ENCODE results near the gene COL16A1.
A peak's percentile ranks its signal among the peaks of the same experiment; 100 is the strongest.

COL16A1 gene

DNA sequence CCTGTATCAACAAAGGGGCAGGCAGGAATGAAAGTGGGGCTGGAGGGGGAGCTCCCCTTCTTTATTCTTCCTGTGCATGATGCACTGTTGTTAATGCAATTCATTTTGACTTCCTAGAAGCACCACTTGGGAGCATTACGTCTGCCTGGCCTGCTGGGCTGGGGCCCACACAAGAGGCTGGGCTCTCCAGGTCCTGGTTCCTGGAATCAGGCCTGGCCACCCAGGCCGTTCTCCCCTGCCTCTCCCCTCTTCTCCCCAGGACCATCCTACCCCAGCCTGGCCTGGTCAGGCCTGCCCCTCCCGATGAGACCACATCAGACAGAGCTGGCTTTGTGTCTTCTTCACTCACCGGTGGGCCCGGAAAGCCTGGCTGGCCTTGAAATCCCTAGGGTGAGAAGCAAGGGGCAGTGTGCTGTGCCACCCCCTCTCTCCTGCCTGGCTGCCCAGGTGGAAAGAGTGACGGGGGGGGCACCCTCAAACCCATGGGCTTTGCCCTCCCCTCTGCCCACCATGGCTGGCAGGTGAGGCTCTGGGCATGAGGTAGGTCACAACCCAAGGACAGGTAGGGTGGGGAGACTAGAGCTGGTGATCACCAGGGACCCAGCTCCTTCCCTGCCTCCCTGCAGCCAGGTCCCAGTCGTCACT is 38.5 kb downstream of the COL16A1 start:
- no peaks in the 10 kb centered on the region for H4K20me1 ChIP-seq (ENCODE audit: insufficient read depth, low read length)
- H3K79me2 ChIP-seq (ENCODE audit: low read length) = no peaks in the 10 kb centered on the region
- TF ChIP-seq EZH2 (optimal IDR thresholded peaks at IDR 0.05; ENCODE audit: low read depth, low read length) (no peak), EZH2phosphoT487 (IDR thresholded peaks at IDR 0.05; ENCODE audit: low read length) (no peak), CTCF (IDR thresholded peaks at IDR 0.05; ENCODE audit: low read length) (no peak)
- peaks cover 59% of the 10 kb centered on the region for H3K27me3 ChIP-seq (replicated peaks; ENCODE audit: insufficient read depth, low read length)
- no peak overlapping the region for H3K4me3 ChIP-seq (ENCODE audit: low read length)
- no peak overlapping the region for H2AFZ ChIP-seq (ENCODE audit: low read length)
- no peaks in the 10 kb centered on the region for H3F3A ChIP-seq (ENCODE audit: insufficient read depth, low read length)
- H3K9me2 ChIP-seq (replicated peaks; ENCODE audit: insufficient read depth, low read length) = no peaks in the 10 kb centered on the region
- H3K36me3 ChIP-seq (replicated peaks; ENCODE audit: insufficient read depth, low read length) = no peaks in the 10 kb centered on the region
- H3K9ac ChIP-seq (ENCODE audit: low read length) = no peak overlapping the region
- 0 out of 2 replicates have a peak, but pooled peaks cover 3% of the 10 kb centered on the region for H3K4me1 ChIP-seq (ENCODE audit: low read length)
- DNase-seq = no peak
- no peak overlapping the region for H3K27ac ChIP-seq (ENCODE audit: low read length)
- H3K9me3 ChIP-seq (replicated peaks; ENCODE audit: insufficient read depth, low read length) = no peaks in the 10 kb centered on the region
- H3K4me2 ChIP-seq (ENCODE audit: low read depth, low read length) = no peak overlapping the region

DNA sequence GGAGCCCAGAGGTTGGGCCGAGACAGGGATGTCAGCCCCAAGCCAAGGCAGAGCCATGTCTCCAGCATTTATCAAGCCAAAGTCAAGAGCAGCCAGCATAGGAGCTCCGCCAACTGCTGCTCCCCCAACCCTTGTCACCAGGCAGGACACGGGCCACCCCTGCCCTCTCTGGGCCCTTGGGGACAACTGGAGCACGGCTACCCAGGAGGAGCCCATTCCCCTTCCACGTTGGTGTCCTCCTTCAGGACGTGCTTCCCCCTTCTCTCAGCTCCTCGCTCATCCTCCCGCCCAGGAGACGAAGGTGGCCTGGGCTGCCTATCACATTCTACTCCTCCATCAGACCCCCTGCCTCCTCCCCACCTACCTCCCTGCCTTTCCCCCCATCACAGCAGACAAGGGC is 39.3 kb downstream of the COL16A1 start:
- no peak for TF ChIP-seq EZH2 (optimal IDR thresholded peaks at IDR 0.05; ENCODE audit: low read depth, low read length)
- no peak for TF ChIP-seq CTCF (IDR thresholded peaks at IDR 0.05; ENCODE audit: low read length)
- TF ChIP-seq EZH2phosphoT487 (IDR thresholded peaks at IDR 0.05; ENCODE audit: low read length) = no peak

DNA sequence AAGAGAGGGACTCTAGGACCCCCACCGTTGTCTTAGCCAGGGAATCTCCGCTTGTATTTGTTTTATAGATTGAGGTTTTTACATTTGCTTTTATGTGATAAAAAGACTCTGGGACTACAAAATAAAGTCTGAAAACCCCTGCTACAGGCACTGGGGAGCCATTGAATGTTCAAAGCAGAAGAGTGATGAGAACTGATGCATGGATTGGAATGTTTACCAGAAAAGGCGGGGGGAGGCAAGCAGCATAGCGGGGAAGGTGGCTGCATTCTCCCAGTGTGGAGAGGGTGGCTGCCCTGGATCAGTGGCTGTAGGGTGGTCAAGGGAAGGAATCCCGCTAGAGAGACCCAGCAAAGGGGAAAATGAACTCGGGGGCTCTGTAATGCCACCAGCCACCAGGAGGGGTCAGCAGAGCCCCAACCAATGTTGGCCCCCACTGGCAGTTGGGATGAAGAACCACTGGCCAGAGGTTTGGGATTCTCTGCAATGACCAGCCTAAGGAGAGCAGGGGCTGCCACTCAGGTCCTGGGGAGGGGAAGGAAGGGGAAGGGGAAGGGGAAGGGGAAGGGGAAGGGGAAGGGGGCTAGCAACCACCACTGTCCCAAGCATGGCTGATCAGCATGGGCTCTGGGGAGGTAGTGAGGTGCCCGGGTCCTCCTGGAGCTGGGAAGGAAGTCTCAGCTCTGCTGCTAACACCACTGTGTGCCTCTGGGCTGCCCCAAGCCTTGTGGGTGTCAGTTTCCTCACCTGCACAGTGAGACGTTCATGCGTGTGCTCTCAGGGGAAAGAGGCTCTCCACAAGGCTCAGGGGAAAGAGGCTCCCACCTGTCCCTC is 40.0 kb downstream of the COL16A1 start:
- no peak overlapping the region for H3K9ac ChIP-seq (ENCODE audit: low read length)
- H2AFZ ChIP-seq (ENCODE audit: low read length) = no peak overlapping the region
- no peaks in the 10 kb centered on the region for H3K9me2 ChIP-seq (replicated peaks; ENCODE audit: insufficient read depth, low read length)
- H3K27me3 ChIP-seq (replicated peaks; ENCODE audit: insufficient read depth, low read length) = peaks cover 59% of the 10 kb centered on the region
- peak; percentile 30 for DNase-seq
- no peak overlapping the region for H3K4me2 ChIP-seq (ENCODE audit: low read depth, low read length)
- no peaks in the 10 kb centered on the region for H3K4me1 ChIP-seq (ENCODE audit: low read length)
- no peaks in the 10 kb centered on the region for H3K9me3 ChIP-seq (replicated peaks; ENCODE audit: insufficient read depth, low read length)
- TF ChIP-seq CTCF (IDR thresholded peaks at IDR 0.05; ENCODE audit: low read length) = peak; percentile 78
- TF ChIP-seq EZH2 (optimal IDR thresholded peaks at IDR 0.05; ENCODE audit: low read depth, low read length) = no peak
- no peak for TF ChIP-seq EZH2phosphoT487 (IDR thresholded peaks at IDR 0.05; ENCODE audit: low read length)
- H3K79me2 ChIP-seq (ENCODE audit: low read length) = no peaks in the 10 kb centered on the region
- H3F3A ChIP-seq (ENCODE audit: insufficient read depth, low read length) = no peaks in the 10 kb centered on the region
- H3K4me3 ChIP-seq (ENCODE audit: low read length) = no peak overlapping the region
- H4K20me1 ChIP-seq (ENCODE audit: insufficient read depth, low read length) = no peaks in the 10 kb centered on the region
- no peaks in the 10 kb centered on the region for H3K36me3 ChIP-seq (replicated peaks; ENCODE audit: insufficient read depth, low read length)
- H3K27ac ChIP-seq (ENCODE audit: low read length) = no peak overlapping the region

More for the DNA sequence above, 39.3 kb downstream of the COL16A1 start:
- Histone ChIP-seq H3K4me3 (ENCODE audit: low read length) (no peak overlapping the region), H3K4me1 (ENCODE audit: low read length) (0 out of 2 replicates have a peak, but pooled peaks cover 3% of the 10 kb centered on the region), H4K20me1 (ENCODE audit: insufficient read depth, low read length) (no peaks in the 10 kb centered on the region), H3K9me3 (replicated peaks; ENCODE audit: insufficient read depth, low read length) (no peaks in the 10 kb centered on the region), H3K9ac (ENCODE audit: low read length) (no peak overlapping the region), H3K27ac (ENCODE audit: low read length) (no peak overlapping the region), H3K79me2 (ENCODE audit: low read length) (no peaks in the 10 kb centered on the region), H3K4me2 (ENCODE audit: low read depth, low read length) (no peak overlapping the region), H3K36me3 (replicated peaks; ENCODE audit: insufficient read depth, low read length) (no peaks in the 10 kb centered on the region), H3K27me3 (replicated peaks; ENCODE audit: insufficient read depth, low read length) (peaks cover 60% of the 10 kb centered on the region), H3K9me2 (replicated peaks; ENCODE audit: insufficient read depth, low read length) (no peaks in the 10 kb centered on the region), H3F3A (ENCODE audit: insufficient read depth, low read length) (no peaks in the 10 kb centered on the region), H2AFZ (ENCODE audit: low read length) (no peak overlapping the region)
- no peak for DNase-seq

Measured in MM.1S (cell line).